Thyroid gland (tissue), 4 donors: ENCODE data around the gene SOX4. TPM values are rescaled to one million over a fixed set of nuclear protein-coding genes. Genes with fewer than 3 reads are reported as not detected.
"Not testable (repeated sequence)": the region's sequence is repeated elsewhere in the genome, so short reads cannot be mapped to it uniquely, and the experiment has no call there.

ENCODE experiments used
- DNase-seq, 2 donors: peaks; one replicate each; pipeline ENCODE4 v3.0.0-alpha.2; 2019
- H3K27ac ChIP-seq, 3 donors: fragments of 200-600 bp; sonication (generic); 1 replicate in 2 of 3; 2 replicates in 1 of 3; pipeline ENCODE4 v1.5.1; 2016 to 2019; ENCODE audit warnings: mild to moderate bottlenecking in 1 of 3, moderate library complexity in 1 of 3
- H3K27me3 ChIP-seq: fragments of 200-600 bp; sonication (generic); one replicate; pipeline ENCODE4 v1.5.1; 2019
- H3K36me3 ChIP-seq, 2 donors: fragments of 200-600 bp; sonication (generic); one replicate each; pipeline ENCODE4 v1.5.1; 2016 to 2019
- H3K4me1 ChIP-seq, 2 donors: fragments of 200-600 bp; sonication (generic); one replicate each; pipeline ENCODE4 v1.5.1; 2017 to 2019
- H3K4me3 ChIP-seq, 3 donors: fragments of 200-600 bp; sonication (generic); replicated peaks in 1 of 3; 1 replicate in 2 of 3; 2 replicates in 1 of 3; pipeline ENCODE4 v1.5.1; 2016; ENCODE audit warnings: mild to moderate bottlenecking in 1 of 3
- H3K9me3 ChIP-seq: fragments of 200-600 bp; sonication (generic); one replicate; pipeline ENCODE4 v1.5.1; 2017
- CTCF ChIP-seq, 6 experiments: fragments of 200-600 bp in 3 of 6; fragments of 450-650 bp in 3 of 6; sonication (generic) in 3 of 6; IDR thresholded peaks; one replicate each; pipeline ENCODE4 v1.5.1; 2016 to 2019; ENCODE audit warnings: antibody characterized with exemption in 6 of 6, mild to moderate bottlenecking in 2 of 6, inconsistent platforms in 1 of 6, moderate library complexity in 1 of 6
- POLR2A ChIP-seq, 2 donors: fragments of 450-650 bp; IDR thresholded peaks; one replicate each; pipeline ENCODE4 v1.6.1; 2017; ENCODE audit warnings: antibody characterized with exemption in 2 of 2, mild to moderate bottlenecking in 2 of 2, moderate library complexity in 1 of 2
- WGBS, 2 donors: methylation state at CpG; one replicate each; pipeline ENCODE4 v1.1.5; 2017; 5-methylcytosine and 5-hydroxymethylcytosine counted together
- intact Hi-C: fragments of 100-400 bp; cut with DNase I; formaldehyde crosslinking; loops from one replicate; pipeline ENCODE4 v1.15.1; 2023
- total RNA-seq, 4 donors: library from RNA; depleted of rRNA; stranded (reverse); fragments of >200 nt; gene quantifications; one replicate each; pipeline ENCODE4 v1.2.3, GENCODE V29; 2016

Gene SOX4
- 10 to 100 TPM; 10.8 to 20.7 (median 14.7) TPM for total RNA-seq

GRCh38 chr6:21593412-21593926 is at the start of gene SOX4:
Gene SOX4, plus strand, starts transcription at chr6:21593751. Its CDS starts 784 bp downstream, at chr6:21594535.
- DNase-seq, result peak; percentile 95 to 96
- TF ChIP-seq POLR2A (IDR thresholded peaks at IDR 0.05) (peak; percentile 93 to 97), CTCF (IDR thresholded peaks at IDR 0.05) (peak in 1 of 6 experiments; percentile 5)
- intact Hi-C loops, result loop anchor here (10.0 kb wide), 1 partner anchor 551 kb away; no protein-coding TSS in a partner anchor
- peaks cover 0 to 8% of the 10 kb centered on the region in 2 donors for H3K4me1 ChIP-seq
- no peaks in the 10 kb centered on the region for H3K27me3 ChIP-seq
- 1 to 2% methylated on average over 19 of the region's 19 CpGs for WGBS, 2 donors
- H3K4me3 ChIP-seq, result peak within 1 kb of the TSS; percentile 24 to 83 (median 62)
- no peaks in the 10 kb centered on the region for H3K9me3 ChIP-seq
- no peaks in the 10 kb centered on the region for H3K36me3 ChIP-seq
- H3K27ac ChIP-seq, result peak within 1 kb of the TSS; percentile 94 to 97 (median 96)

- H3K9me3 ChIP-seq, H3K36me3 ChIP-seq, DNase-seq, H3K4me3 ChIP-seq, H3K27me3 ChIP-seq, intact Hi-C loops, H3K4me1 ChIP-seq, H3K27ac ChIP-seq: not testable (repeated sequence)
- WGBS, 2 donors, result 98% methylated on average over 10 of the region's 27 CpGs; no CpG with 5 or more reads in 1 of the 2 donors
Observed at GRCh38 chr6:21552286-21552685, 41.3 kb upstream of the SOX4 start.

GRCh38 chr6:21554286-21554685 is 39.3 kb upstream of the SOX4 start:
- no peaks in the 10 kb centered on the region for H3K4me1 ChIP-seq
- no peak overlapping the region for H3K27ac ChIP-seq
- H3K4me3 ChIP-seq, result no peak overlapping the region
- H3K9me3 ChIP-seq, result no peaks in the 10 kb centered on the region
- no peak for DNase-seq
- H3K36me3 ChIP-seq, result no peaks in the 10 kb centered on the region
- WGBS, 2 donors, result 95 to 96% methylated on average over 5 of the region's 5 CpGs
- no peaks in the 10 kb centered on the region for H3K27me3 ChIP-seq
- no peak for TF ChIP-seq POLR2A (IDR thresholded peaks at IDR 0.05)
- TF ChIP-seq CTCF (IDR thresholded peaks at IDR 0.05), result no peak
- intact Hi-C loops, result no loop called here

GRCh38 chr6:21555197-21555596 is 38.4 kb upstream of the SOX4 start:
- no peak for TF ChIP-seq CTCF (IDR thresholded peaks at IDR 0.05)
- no peak for TF ChIP-seq POLR2A (IDR thresholded peaks at IDR 0.05)
- Histone ChIP-seq H3K27me3 (no peaks in the 10 kb centered on the region), H3K9me3 (no peaks in the 10 kb centered on the region), H3K4me1 (no peaks in the 10 kb centered on the region), H3K27ac (no peak overlapping the region), H3K36me3 (no peaks in the 10 kb centered on the region), H3K4me3 (no peak overlapping the region)
- 87 to 95% methylated on average over 5 of the region's 5 CpGs for WGBS, 2 donors
- intact Hi-C loops, result no loop called here
- no peak for DNase-seq

- intact Hi-C loops, result no loop called here
- 88 to 90% methylated on average over 6 of the region's 6 CpGs for WGBS, 2 donors
Observed at GRCh38 chr6:21556511-21556910, 37.0 kb upstream of the SOX4 start.

More at GRCh38 chr6:21556511-21556910, 37.0 kb upstream of the SOX4 start:
- TF ChIP-seq CTCF (IDR thresholded peaks at IDR 0.05) (no peak), POLR2A (IDR thresholded peaks at IDR 0.05) (no peak)
- Histone ChIP-seq H3K27me3 (no peaks in the 10 kb centered on the region), H3K4me3 (no peak overlapping the region), H3K4me1 (no peaks in the 10 kb centered on the region), H3K27ac (no peak overlapping the region), H3K36me3 (no peaks in the 10 kb centered on the region), H3K9me3 (no peaks in the 10 kb centered on the region)
- DNase-seq, result no peak
